Measurements from ENCODE around the gene SCAP. TPM values are rescaled to one million over a fixed set of nuclear protein-coding genes. Genes with fewer than 3 reads are reported as not detected.

The SCAP gene
- total and polyA plus RNA-seq, 12 donors: 31.7 to 56.7 (median 40.4) TPM

DNA sequence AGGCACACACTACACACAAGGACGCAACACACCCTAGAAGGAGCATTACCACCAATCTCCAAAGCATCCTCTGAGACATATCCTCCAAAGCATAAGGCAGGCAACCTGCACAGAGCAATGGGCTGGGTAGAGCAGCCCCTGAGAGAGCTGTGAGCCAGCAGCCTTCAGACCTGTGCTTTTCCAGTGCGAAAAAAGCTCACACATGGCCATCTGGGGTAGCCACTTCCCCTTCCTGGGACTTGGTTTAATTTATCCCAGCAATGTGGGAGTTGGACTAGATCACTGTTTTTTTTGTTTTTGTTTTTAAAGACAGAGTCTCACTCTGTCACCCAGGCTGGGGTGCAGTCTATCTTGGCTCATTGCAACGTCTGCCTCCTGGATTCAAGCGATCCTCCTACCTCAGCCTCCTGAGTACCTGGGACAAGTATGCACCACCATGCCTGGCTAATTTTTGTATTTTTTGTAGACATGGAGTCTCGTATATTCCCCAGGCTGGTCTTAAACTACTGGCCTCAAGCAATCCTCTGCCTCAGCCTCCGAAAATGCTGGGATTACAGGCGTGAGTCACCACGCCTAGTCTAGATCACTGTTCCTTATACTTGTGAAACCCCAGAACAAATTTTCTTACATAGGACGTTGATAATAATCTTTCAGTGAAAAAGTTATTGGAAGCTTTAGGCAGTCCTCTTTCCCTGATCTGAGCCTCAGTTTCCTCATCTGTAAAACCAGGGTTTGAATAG lies 76.0 kb downstream of the SCAP start:
- WGBS, 2 donors: 91 to 95% methylated on average over 9 of the region's 9 CpGs

DNA sequence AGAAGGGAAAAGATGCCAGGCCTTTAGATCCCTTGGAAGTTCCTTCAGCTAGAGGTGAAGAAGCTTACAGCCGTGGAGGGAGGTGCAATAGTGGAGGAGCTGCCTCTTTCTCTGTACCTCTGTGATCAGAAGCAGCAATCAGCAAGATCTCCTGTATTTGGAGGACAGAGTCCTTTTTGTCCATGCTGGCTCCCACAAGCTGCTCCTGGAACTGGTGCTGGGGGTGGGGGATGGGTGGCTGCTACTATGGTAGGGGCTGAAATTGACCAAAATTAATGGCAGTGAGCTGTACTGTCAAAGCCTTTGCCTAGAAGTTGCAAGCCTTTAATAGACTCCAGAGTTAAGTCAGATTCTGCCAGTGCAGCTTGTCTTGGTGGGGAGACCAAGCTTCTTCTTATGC lies 76.7 kb downstream of the SCAP start:
- Histone ChIP-seq H3K9me3 (no peaks in the 10 kb centered on the region), H3K4me1 (peaks cover 11 to 19% (median 17%) of the 10 kb centered on the region in 9 donors), H3K4me3 (no peak overlapping the region), H3K36me3 (peaks cover 0 to 83% (median 8%) of the 10 kb centered on the region in 9 donors), H3K27me3 (no peaks in the 10 kb centered on the region), H3K27ac (no peak overlapping the region)
- TF ChIP-seq, protein P1, sequence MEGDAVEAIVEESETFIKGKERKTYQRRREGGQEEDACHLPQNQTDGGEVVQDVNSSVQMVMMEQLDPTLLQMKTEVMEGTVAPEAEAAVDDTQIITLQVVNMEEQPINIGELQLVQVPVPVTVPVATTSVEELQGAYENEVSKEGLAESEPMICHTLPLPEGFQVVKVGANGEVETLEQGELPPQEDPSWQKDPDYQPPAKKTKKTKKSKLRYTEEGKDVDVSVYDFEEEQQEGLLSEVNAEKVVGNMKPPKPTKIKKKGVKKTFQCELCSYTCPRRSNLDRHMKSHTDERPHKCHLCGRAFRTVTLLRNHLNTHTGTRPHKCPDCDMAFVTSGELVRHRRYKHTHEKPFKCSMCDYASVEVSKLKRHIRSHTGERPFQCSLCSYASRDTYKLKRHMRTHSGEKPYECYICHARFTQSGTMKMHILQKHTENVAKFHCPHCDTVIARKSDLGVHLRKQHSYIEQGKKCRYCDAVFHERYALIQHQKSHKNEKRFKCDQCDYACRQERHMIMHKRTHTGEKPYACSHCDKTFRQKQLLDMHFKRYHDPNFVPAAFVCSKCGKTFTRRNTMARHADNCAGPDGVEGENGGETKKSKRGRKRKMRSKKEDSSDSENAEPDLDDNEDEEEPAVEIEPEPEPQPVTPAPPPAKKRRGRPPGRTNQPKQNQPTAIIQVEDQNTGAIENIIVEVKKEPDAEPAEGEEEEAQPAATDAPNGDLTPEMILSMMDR (IDR thresholded peaks at IDR 0.05): no peak
- DNase-seq (no peak), ATAC-seq (no peak)
- WGBS, 2 donors: 92 to 94% methylated on average over 1 of the region's 1 CpG
- intact Hi-C loops (cut with DNase I): no loop called here

More for the DNA sequence above, 76.0 kb downstream of the SCAP start:
- intact Hi-C loops (cut with DNase I): no loop called here
- DNase-seq (no peak), ATAC-seq (no peak)
- H3K27ac ChIP-seq: no peak overlapping the region
- no peak overlapping the region for H3K4me3 ChIP-seq
- H3K36me3 ChIP-seq: peaks cover 0 to 84% (median 8%) of the 10 kb centered on the region in 9 donors
- H3K4me1 ChIP-seq: peaks cover 4 to 18% (median 16%) of the 10 kb centered on the region in 9 donors
- H3K27me3 ChIP-seq: no peaks in the 10 kb centered on the region
- TF ChIP-seq, protein P1 (IDR thresholded peaks at IDR 0.05): no peak
- H3K9me3 ChIP-seq: no peaks in the 10 kb centered on the region

DNA sequence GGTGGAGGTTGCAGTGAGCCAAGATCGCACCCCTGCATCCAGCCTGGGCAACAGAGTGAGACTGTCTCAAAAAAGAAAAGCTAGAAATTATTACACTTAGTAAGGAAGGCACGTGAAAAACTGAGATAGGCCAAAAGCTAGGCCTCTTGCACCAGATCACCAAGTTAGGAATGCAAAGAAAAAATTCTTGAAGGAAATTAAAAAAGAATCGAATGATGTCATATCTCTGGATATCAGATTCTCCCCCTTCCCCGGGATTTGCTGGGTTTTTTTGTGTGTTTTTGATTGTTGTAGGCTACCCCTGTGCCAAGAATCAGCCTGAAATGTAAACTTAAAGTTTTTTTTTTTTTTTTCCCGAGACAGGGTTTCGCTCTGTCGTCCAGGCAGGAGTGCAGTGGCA lies 77.5 kb downstream of the SCAP start:
- no peaks in the 10 kb centered on the region for H3K27me3 ChIP-seq
- peaks cover 0 to 75% (median 8%) of the 10 kb centered on the region in 9 donors for H3K36me3 ChIP-seq
- WGBS, 2 donors: 83 to 84% methylated on average over 7 of the region's 7 CpGs
- no peak for DNase-seq
- no peak overlapping the region for H3K27ac ChIP-seq
- TF ChIP-seq, protein P1 (IDR thresholded peaks at IDR 0.05): no peak
- intact Hi-C loops (cut with DNase I): no loop called here
- no peak for ATAC-seq
- no peak overlapping the region for H3K4me3 ChIP-seq
- peaks cover 11 to 26% (median 20%) of the 10 kb centered on the region in 9 donors for H3K4me1 ChIP-seq
- no peaks in the 10 kb centered on the region for H3K9me3 ChIP-seq

DNA sequence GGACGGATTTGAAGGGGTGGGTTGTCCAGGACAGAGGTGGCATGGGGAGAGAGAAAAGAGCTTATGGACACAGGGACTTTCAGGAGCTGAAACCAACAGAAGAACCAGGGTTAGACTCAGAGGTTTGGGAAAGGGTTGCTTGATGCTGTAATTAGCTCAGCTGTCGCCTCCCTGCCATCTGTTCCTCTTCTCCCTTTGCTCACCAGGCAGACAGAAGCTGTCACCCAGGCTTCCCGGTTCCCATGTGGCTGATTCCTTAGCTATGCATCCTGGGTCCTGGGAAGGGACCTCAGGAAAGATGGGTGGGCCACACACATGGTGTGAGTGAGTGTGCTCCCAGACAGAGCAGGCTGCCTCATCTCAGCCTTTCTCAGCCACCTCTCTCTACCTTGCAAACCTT lies 80.9 kb downstream of the SCAP start:
- ATAC-seq (peak; percentile 16 to 71 (median 50)), DNase-seq (no peak)
- Histone ChIP-seq H3K27me3 (no peaks in the 10 kb centered on the region), H3K9me3 (no peaks in the 10 kb centered on the region), H3K36me3 (peaks cover 0 to 50% (median 5%) of the 10 kb centered on the region in 9 donors), H3K4me1 (peaks cover 11 to 26% (median 20%) of the 10 kb centered on the region in 9 donors), H3K27ac (peak overlapping the region in 8 of 10 donors; percentile 3 to 42 (median 26)), H3K4me3 (no peak overlapping the region)
- WGBS, 2 donors: 25% methylated on average over 3 of the region's 3 CpGs
- intact Hi-C loops (cut with DNase I): no loop called here
- TF ChIP-seq, protein P1 (IDR thresholded peaks at IDR 0.05): no peak

Measured in heart right ventricle (tissue), 16 donors.